Spleen (tissue), 7 donors: ENCODE data around the gene MT1A.

ENCODE experiments used
- CTCF ChIP-seq, 11 experiments: fragments of 200-600 bp in 7 of 11; fragments of 450-650 bp in 4 of 11; sonication (generic) in 4 of 11; IDR thresholded peaks in 8 of 11; conservative IDR thresholded peaks in 3 of 11; 1 replicate in 7 of 11; 2 replicates in 4 of 11; pipeline versions ENCODE4 v1.4.0 to v1.8.0; 2016 to 2021; ENCODE audit warnings: antibody characterized with exemption in 11 of 11, inconsistent platforms in 4 of 11, mild to moderate bottlenecking in 1 of 11
- POLR2A ChIP-seq, 3 donors: fragments of 450-650 bp; IDR thresholded peaks; one replicate each; pipeline ENCODE4 v1.5.1; 2017; ENCODE audit warnings: antibody characterized with exemption in 3 of 3, mild to moderate bottlenecking in 1 of 3
- POLR2AphosphoS5 ChIP-seq, 3 donors: sonication (generic); formaldehyde crosslinking; IDR thresholded peaks; one replicate each; pipeline ENCODE4 v1.5.1; 2017; ENCODE audit warnings: antibody characterized with exemption in 3 of 3
- donor health status: DM: no; HTN: no; CAD: no; lungs with moderate emphysema.
- donor health status: DM: no; HTN: no; CAD: no.
- donor health status: DM: no; HTN: no; CAD: no.

DNA sequence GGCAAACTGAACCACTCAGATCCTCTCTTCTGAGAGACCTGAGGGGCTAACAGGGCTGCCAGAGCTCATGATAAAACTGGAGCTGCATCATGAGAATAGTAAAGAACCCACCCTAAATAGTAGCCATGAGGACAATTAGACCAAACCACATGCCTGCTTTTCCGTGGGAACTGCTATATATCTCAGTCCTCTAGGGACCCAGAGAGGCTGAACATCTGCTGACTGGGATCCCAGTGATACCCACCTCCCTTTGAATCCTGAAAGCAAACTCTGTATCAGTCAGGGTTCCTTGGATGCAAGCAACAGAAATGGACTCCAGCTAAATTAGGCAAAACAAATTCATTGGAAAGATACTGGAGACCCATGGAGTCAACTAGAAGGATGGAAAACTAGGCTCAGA, 50.3 kb downstream of the MT1A start:
- TF ChIP-seq CTCF (IDR thresholded peaks at IDR 0.05 in 8 of 11, conservative IDR thresholded peaks at IDR 0.05 in 3 of 11): no peak
- TF ChIP-seq POLR2A (IDR thresholded peaks at IDR 0.05): no peak
- no peak for TF ChIP-seq POLR2AphosphoS5 (IDR thresholded peaks at IDR 0.05)
